HL-60 (cell line): Measurements from ENCODE around the gene CPT1A.
A peak's percentile ranks its signal among the peaks of the same experiment; 100 is the strongest.

ENCODE experiments used
- DNase-seq, 2 experiments: peaks; one replicate each; pipeline ENCODE4 v3.0.0-alpha.2; 2010 to 2020; ENCODE audit warnings: low read depth in 1 of 2, low spot score in 1 of 2
- H3K27ac ChIP-seq: fragments of 250-450 bp; sonication (Bioruptor Pico); replicated peaks from 2 replicates; pipeline ENCODE4 v1.5.1; 2020; ENCODE audit warnings: mild to moderate bottlenecking, moderate library complexity
- H3K27me3 ChIP-seq: fragments of 250-450 bp; sonication (Bioruptor Pico); 2 replicates; pipeline ENCODE4 v1.5.1; 2021; ENCODE audit warnings: mild to moderate bottlenecking, moderate library complexity; ENCODE audit not compliant: insufficient read depth, poor library complexity, severe bottlenecking
- H3K4me3 ChIP-seq: replicated peaks from 2 replicates; pipeline ENCODE4 v1.5.1; 2011; ENCODE audit warnings: mild to moderate bottlenecking, control low read depth, low read length; ENCODE audit not compliant: insufficient read depth
- GABPA ChIP-seq: IDR thresholded peaks from 2 replicates; pipeline ENCODE4 v1.6.1; 2012; ENCODE audit warnings: low read depth
- POLR2AphosphoS5 ChIP-seq: IDR thresholded peaks from 2 replicates; pipeline ENCODE4 v1.6.1; 2012; ENCODE audit warnings: low read depth
- SPI1 ChIP-seq: IDR thresholded peaks from 2 replicates; pipeline ENCODE4 v1.6.1; 2012; ENCODE audit warnings: low read depth, mild to moderate bottlenecking, borderline replicate concordance
- TF ChIP-seq, protein P1 (sequence below): IDR thresholded peaks from 2 replicates; pipeline ENCODE4 v1.6.1; 2012; ENCODE audit warnings: low read depth; ENCODE audit not compliant: insufficient replicate concordance
- TF ChIP-seq, protein P2 (sequence below): IDR thresholded peaks from one replicate; pipeline ENCODE4 v1.5.1; 2011; ENCODE audit warnings: low read length, control low read depth, inconsistent platforms; ENCODE audit not compliant: insufficient read depth

CPT1A gene

DNA sequence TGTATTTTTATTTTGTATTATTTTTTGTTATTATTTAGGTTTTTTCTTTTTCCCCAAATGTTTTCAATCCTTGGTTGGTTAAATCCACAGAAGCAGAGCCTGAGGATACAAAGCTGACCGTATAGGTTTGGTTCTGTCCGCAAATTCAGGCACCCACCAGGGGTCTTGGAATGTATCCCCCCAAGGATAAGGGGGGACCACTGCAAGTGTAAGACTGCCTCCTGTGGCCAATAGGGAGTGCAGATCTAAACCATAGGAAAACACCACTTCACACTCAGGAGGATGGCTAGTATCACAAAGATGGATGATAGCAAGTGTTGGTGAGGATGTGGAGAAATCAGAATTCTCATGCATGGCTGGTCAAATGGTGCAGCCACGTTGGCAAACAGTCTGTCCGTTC, 20.0 kb downstream of the CPT1A start:
- H3K27ac ChIP-seq, result no peak overlapping the region
- TF ChIP-seq SPI1, result no peak
- TF ChIP-seq, protein P1, sequence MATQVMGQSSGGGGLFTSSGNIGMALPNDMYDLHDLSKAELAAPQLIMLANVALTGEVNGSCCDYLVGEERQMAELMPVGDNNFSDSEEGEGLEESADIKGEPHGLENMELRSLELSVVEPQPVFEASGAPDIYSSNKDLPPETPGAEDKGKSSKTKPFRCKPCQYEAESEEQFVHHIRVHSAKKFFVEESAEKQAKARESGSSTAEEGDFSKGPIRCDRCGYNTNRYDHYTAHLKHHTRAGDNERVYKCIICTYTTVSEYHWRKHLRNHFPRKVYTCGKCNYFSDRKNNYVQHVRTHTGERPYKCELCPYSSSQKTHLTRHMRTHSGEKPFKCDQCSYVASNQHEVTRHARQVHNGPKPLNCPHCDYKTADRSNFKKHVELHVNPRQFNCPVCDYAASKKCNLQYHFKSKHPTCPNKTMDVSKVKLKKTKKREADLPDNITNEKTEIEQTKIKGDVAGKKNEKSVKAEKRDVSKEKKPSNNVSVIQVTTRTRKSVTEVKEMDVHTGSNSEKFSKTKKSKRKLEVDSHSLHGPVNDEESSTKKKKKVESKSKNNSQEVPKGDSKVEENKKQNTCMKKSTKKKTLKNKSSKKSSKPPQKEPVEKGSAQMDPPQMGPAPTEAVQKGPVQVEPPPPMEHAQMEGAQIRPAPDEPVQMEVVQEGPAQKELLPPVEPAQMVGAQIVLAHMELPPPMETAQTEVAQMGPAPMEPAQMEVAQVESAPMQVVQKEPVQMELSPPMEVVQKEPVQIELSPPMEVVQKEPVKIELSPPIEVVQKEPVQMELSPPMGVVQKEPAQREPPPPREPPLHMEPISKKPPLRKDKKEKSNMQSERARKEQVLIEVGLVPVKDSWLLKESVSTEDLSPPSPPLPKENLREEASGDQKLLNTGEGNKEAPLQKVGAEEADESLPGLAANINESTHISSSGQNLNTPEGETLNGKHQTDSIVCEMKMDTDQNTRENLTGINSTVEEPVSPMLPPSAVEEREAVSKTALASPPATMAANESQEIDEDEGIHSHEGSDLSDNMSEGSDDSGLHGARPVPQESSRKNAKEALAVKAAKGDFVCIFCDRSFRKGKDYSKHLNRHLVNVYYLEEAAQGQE, result no peak
- TF ChIP-seq GABPA, result no peak
- no peak for TF ChIP-seq POLR2AphosphoS5
- TF ChIP-seq, protein P2, sequence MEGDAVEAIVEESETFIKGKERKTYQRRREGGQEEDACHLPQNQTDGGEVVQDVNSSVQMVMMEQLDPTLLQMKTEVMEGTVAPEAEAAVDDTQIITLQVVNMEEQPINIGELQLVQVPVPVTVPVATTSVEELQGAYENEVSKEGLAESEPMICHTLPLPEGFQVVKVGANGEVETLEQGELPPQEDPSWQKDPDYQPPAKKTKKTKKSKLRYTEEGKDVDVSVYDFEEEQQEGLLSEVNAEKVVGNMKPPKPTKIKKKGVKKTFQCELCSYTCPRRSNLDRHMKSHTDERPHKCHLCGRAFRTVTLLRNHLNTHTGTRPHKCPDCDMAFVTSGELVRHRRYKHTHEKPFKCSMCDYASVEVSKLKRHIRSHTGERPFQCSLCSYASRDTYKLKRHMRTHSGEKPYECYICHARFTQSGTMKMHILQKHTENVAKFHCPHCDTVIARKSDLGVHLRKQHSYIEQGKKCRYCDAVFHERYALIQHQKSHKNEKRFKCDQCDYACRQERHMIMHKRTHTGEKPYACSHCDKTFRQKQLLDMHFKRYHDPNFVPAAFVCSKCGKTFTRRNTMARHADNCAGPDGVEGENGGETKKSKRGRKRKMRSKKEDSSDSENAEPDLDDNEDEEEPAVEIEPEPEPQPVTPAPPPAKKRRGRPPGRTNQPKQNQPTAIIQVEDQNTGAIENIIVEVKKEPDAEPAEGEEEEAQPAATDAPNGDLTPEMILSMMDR, result no peak
- H3K4me3 ChIP-seq, result no peak overlapping the region
- no peaks in the 10 kb centered on the region for H3K27me3 ChIP-seq
- DNase-seq, result no peak

DNA sequence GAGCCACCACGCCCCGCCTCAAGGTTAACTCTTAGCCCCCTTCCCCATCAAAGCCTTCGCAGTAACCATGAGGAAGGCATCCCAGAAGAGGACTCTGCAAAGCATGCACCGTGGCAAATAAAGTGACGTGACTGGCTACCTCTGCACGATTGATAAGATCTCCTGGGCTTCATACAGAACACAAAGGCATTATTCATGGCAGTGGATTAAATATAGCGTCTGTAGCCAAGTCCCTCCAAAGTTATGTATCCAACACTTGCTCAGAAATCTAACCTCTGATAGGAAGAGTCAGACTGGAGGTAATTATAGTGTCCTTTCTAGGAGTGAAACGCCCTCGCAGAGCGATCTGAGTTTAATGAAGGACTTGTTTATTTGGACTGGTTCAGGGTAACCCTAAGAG, 22.4 kb downstream of the CPT1A start:
- Histone ChIP-seq H3K27me3 (no peaks in the 10 kb centered on the region), H3K4me3 (no peak overlapping the region), H3K27ac (no peak overlapping the region)
- TF ChIP-seq GABPA (no peak), POLR2AphosphoS5 (no peak), SPI1 (no peak)
- TF ChIP-seq, protein P2, result no peak
- TF ChIP-seq, protein P1, result no peak
- no peak for DNase-seq

DNA sequence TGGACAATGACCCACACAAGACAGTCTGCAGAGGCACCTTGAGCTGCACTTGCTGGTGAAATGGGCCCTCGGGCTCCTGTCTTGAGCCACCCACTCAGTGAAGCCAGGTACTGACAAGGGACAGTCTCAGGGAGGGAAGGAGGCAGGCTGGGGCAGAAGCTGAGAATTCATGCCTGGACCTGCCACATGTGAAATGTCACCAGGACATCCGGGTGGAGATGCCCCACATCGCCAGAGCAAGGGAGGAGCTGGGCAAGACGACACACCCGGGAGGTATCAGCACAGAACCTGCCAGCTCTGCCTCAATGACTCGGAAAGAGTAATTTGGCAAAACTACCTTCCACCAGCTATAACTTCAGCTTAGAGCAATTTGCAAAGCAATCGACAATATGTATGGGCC, 23.5 kb downstream of the CPT1A start:
- no peak overlapping the region for H3K4me3 ChIP-seq
- no peaks in the 10 kb centered on the region for H3K27me3 ChIP-seq
- DNase-seq, result no peak
- TF ChIP-seq SPI1 (no peak), POLR2AphosphoS5 (no peak), GABPA (no peak)
- TF ChIP-seq, protein P1, result no peak
- TF ChIP-seq, protein P2, result no peak
- H3K27ac ChIP-seq, result 0 out of 2 replicates have a peak overlapping the region, but pooled peaks have one; percentile 26
